Measurements from ENCODE around the gene MOGAT3. TPM values are rescaled to one million over a fixed set of nuclear protein-coding genes. Genes with fewer than 3 reads are reported as not detected.

MOGAT3 gene, protein sequence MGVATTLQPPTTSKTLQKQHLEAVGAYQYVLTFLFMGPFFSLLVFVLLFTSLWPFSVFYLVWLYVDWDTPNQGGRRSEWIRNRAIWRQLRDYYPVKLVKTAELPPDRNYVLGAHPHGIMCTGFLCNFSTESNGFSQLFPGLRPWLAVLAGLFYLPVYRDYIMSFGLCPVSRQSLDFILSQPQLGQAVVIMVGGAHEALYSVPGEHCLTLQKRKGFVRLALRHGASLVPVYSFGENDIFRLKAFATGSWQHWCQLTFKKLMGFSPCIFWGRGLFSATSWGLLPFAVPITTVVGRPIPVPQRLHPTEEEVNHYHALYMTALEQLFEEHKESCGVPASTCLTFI
- polyA plus RNA-seq (2013, experiment 1 of 2): not detected
- polyA plus RNA-seq (2013, experiment 2 of 2): not detected

DNA sequence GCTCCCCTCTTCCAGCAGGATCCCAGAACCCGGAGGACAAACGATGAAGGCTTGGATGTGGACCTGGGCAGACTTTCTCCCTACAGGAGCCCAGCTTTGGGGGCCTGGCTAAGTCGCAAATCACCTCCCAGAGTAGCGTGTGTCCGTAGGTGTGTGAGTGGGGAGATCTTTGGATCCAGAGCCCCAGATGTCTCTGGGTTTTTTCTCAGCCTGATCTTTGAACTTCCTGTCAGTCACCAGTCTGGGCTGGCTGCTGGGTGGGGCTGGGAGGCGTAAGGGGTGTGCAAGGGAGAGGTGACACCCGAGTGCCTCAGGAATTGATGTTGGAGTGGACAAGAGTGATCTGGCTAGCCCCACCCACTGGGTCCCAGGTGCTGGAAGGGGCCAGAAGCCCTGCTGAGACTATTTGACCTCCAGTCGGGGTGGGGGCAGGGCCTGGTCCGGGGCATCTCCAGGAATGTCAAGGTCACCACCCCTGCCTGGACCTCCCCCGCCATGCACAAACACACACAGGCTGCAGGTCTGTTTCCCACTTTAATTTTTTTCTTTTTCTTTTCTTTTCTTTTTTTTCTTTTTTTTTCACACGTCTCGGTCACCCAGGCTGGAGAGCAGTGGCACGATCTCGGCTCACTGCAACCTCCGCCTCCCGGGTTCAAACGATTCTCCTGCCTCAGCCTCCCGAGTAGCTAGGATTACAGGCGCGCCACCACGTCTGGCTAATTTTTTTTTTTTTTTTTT lies at the start of gene MOGAT3:
Gene MOGAT3, minus strand, starts transcription at position 175 of the 738 bp plus-strand sequence. CDS start 182 bp downstream, outside the sequence.
- H3K18ac ChIP-seq (ENCODE audit: low read length): peak within 1 kb of the TSS; percentile 91
- peaks cover 3 to 15% of the 10 kb centered on the region in 2 donors for H3K4me1 ChIP-seq (ENCODE audit: control insufficient read depth in 2 of 2, insufficient read depth in 1 of 2, low read depth in 1 of 2, low read length in 2 of 2)
- peak within 1 kb of the TSS; percentile 84 for H3K9ac ChIP-seq (ENCODE audit: low read depth, low read length, poor library complexity)
- DNase-seq (ENCODE audit: low spot score): no peak
- peak within 1 kb of the TSS; percentile 89 for H3K23ac ChIP-seq (ENCODE audit: low read depth, low read length, poor library complexity)
- no peak within 1 kb of the TSS for H4K91ac ChIP-seq (ENCODE audit: low read depth, low read length, poor library complexity)
- peak within 1 kb of the TSS; percentile 85 for H2BK15ac ChIP-seq (ENCODE audit: low read length)
- no CpG with 5 or more reads among the region's 21 CpGs for WGBS, 2 donors (ENCODE audit: extremely low coverage in 2 of 2, insufficient read length in 2 of 2, insufficient replicate concordance in 1 of 2)
- H3K36me3 ChIP-seq (replicated peaks in 1 of 2; ENCODE audit: control insufficient read depth in 2 of 2, insufficient read depth in 2 of 2, low read length in 2 of 2): no peaks in the 10 kb centered on the region
- H3K14ac ChIP-seq (ENCODE audit: low read length): no peak within 1 kb of the TSS
- H2AFZ ChIP-seq (ENCODE audit: low read length): peak within 1 kb of the TSS; percentile 69
- no peaks in the 10 kb centered on the region for H3K9me3 ChIP-seq (replicated peaks in 1 of 2; ENCODE audit: control insufficient read depth in 2 of 2, insufficient read depth in 1 of 2, low read depth in 1 of 2, low read length in 2 of 2)
- peak within 1 kb of the TSS; percentile 73 for H3K4me2 ChIP-seq (ENCODE audit: insufficient read depth, low read length, poor library complexity, severe bottlenecking)
- H2BK5ac ChIP-seq (ENCODE audit: low read length): no peak within 1 kb of the TSS
- peak within 1 kb of the TSS; percentile 79 for H2AK5ac ChIP-seq (ENCODE audit: low read depth, low read length)
- H3K27ac ChIP-seq (replicated peaks; ENCODE audit: low read length): no peak within 1 kb of the TSS
- no peak within 1 kb of the TSS for H4K8ac ChIP-seq (ENCODE audit: low read depth, low read length)
- H3K79me1 ChIP-seq (ENCODE audit: low read depth, low read length): no peaks in the 10 kb centered on the region
- H3K27me3 ChIP-seq (ENCODE audit: control insufficient read depth in 3 of 3, insufficient read depth in 3 of 3, low read depth in 1 of 3, low read length in 3 of 3): peaks cover 9 to 36% (median 31%) of the 10 kb centered on the region in 3 experiments
- peak within 1 kb of the TSS in 1 of 2 donors; percentile 69 for H3K4me3 ChIP-seq (ENCODE audit: low read length in 2 of 2)
- H2BK120ac ChIP-seq (ENCODE audit: low read depth, low read length): no peak within 1 kb of the TSS
- H2BK12ac ChIP-seq (ENCODE audit: low read length): peak within 1 kb of the TSS; percentile 94
- H3K4ac ChIP-seq (ENCODE audit: low read length): peak within 1 kb of the TSS; percentile 37

DNA sequence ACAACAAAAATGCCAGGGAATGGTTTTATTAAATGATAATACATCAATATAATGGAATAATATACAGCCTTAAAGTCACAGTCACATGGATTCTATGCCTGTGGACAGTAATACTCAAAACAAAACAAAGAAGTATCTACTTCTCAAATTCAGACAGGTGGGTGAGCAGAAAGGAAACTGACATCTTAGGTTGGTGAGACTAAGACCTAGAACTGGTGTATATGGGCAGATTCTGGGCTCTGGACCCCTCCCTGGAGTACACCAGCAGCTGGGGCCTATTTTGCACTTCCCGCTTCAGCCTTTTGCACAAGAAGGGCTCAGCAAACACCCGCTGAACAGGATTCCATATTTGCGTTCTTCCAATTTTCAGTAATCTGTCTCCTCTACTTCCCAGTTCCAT lies 49.5 kb upstream of the MOGAT3 start:
- H3K27ac ChIP-seq (replicated peaks; ENCODE audit: low read length): no peak overlapping the region
- no peaks in the 10 kb centered on the region for H3K9me3 ChIP-seq (replicated peaks in 1 of 2; ENCODE audit: control insufficient read depth in 2 of 2, insufficient read depth in 1 of 2, low read depth in 1 of 2, low read length in 2 of 2)
- DNase-seq (ENCODE audit: low spot score): no peak
- no peaks in the 10 kb centered on the region for H3K27me3 ChIP-seq (ENCODE audit: control insufficient read depth in 3 of 3, insufficient read depth in 3 of 3, low read depth in 1 of 3, low read length in 3 of 3)
- H3K79me1 ChIP-seq (ENCODE audit: low read depth, low read length): peaks cover 3% of the 10 kb centered on the region
- H3K9ac ChIP-seq (ENCODE audit: low read depth, low read length, poor library complexity): no peak overlapping the region
- H3K36me3 ChIP-seq (replicated peaks in 1 of 2; ENCODE audit: control insufficient read depth in 2 of 2, insufficient read depth in 2 of 2, low read length in 2 of 2): peaks cover 1 to 31% of the 10 kb centered on the region in 2 donors
- H3K4me1 ChIP-seq (ENCODE audit: control insufficient read depth in 2 of 2, insufficient read depth in 1 of 2, low read depth in 1 of 2, low read length in 2 of 2): peaks cover 3% of the 10 kb centered on the region in 2 donors
- no peak overlapping the region for H2AK5ac ChIP-seq (ENCODE audit: low read depth, low read length)
- no peak overlapping the region for H2AFZ ChIP-seq (ENCODE audit: low read length)
- H4K91ac ChIP-seq (ENCODE audit: low read depth, low read length, poor library complexity): no peak overlapping the region
- no peak overlapping the region for H2BK120ac ChIP-seq (ENCODE audit: low read depth, low read length)
- no peak overlapping the region for H3K4me3 ChIP-seq (ENCODE audit: low read length in 2 of 2)
- H2BK15ac ChIP-seq (ENCODE audit: low read length): no peak overlapping the region
- H3K14ac ChIP-seq (ENCODE audit: low read length): no peak overlapping the region
- no peak overlapping the region for H4K8ac ChIP-seq (ENCODE audit: low read depth, low read length)
- WGBS, 2 donors (ENCODE audit: extremely low coverage in 2 of 2, insufficient read length in 2 of 2, insufficient replicate concordance in 1 of 2): no CpG with 5 or more reads among the region's 3 CpGs
- H3K4me2 ChIP-seq (ENCODE audit: insufficient read depth, low read length, poor library complexity, severe bottlenecking): no peak overlapping the region
- H3K18ac ChIP-seq (ENCODE audit: low read length): no peak overlapping the region
- H3K4ac ChIP-seq (ENCODE audit: low read length): no peak overlapping the region
- H3K23ac ChIP-seq (ENCODE audit: low read depth, low read length, poor library complexity): no peak overlapping the region
- H2BK12ac ChIP-seq (ENCODE audit: low read length): no peak overlapping the region
- no peak overlapping the region for H2BK5ac ChIP-seq (ENCODE audit: low read length)

DNA sequence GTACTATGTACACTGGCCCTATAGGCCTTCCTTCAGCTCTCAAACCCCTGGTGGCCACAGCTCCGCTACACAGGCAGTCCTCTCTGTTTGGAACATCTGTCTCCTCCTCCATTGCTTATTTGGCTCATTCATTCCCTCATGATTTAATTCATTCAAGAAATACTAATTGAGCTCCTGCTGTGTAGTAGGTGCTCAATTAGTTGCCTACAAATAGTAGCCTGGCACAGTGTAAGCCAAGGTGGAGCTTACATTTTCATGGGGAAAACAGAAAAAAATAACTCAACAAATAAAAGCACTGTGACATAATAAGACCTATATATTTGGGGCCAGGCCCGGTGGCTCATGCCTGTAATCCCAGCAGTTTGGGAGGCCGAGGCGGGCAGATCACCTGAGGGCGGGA lies 47.4 kb upstream of the MOGAT3 start:
- Histone ChIP-seq H3K27me3 (ENCODE audit: control insufficient read depth in 3 of 3, insufficient read depth in 3 of 3, low read depth in 1 of 3, low read length in 3 of 3) (no peaks in the 10 kb centered on the region), H4K91ac (ENCODE audit: low read depth, low read length, poor library complexity) (no peak overlapping the region), H3K4me3 (ENCODE audit: low read length in 2 of 2) (no peak overlapping the region), H2BK5ac (ENCODE audit: low read length) (no peak overlapping the region), H3K9me3 (replicated peaks in 1 of 2; ENCODE audit: control insufficient read depth in 2 of 2, insufficient read depth in 1 of 2, low read depth in 1 of 2, low read length in 2 of 2) (no peaks in the 10 kb centered on the region), H3K4me1 (ENCODE audit: control insufficient read depth in 2 of 2, insufficient read depth in 1 of 2, low read depth in 1 of 2, low read length in 2 of 2) (peaks cover 9 to 10% of the 10 kb centered on the region in 2 donors), H2BK15ac (ENCODE audit: low read length) (no peak overlapping the region), H3K18ac (ENCODE audit: low read length) (no peak overlapping the region), H3K27ac (replicated peaks; ENCODE audit: low read length) (no peak overlapping the region), H3K4me2 (ENCODE audit: insufficient read depth, low read length, poor library complexity, severe bottlenecking) (no peak overlapping the region), H2BK12ac (ENCODE audit: low read length) (no peak overlapping the region), H2BK120ac (ENCODE audit: low read depth, low read length) (no peak overlapping the region), H3K9ac (ENCODE audit: low read depth, low read length, poor library complexity) (no peak overlapping the region), H3K4ac (ENCODE audit: low read length) (no peak overlapping the region), H4K8ac (ENCODE audit: low read depth, low read length) (no peak overlapping the region), H2AFZ (ENCODE audit: low read length) (no peak overlapping the region), H2AK5ac (ENCODE audit: low read depth, low read length) (no peak overlapping the region), H3K36me3 (replicated peaks in 1 of 2; ENCODE audit: control insufficient read depth in 2 of 2, insufficient read depth in 2 of 2, low read length in 2 of 2) (peaks cover 1 to 36% of the 10 kb centered on the region in 2 donors), H3K14ac (ENCODE audit: low read length) (no peak overlapping the region), H3K79me1 (ENCODE audit: low read depth, low read length) (peaks cover 13% of the 10 kb centered on the region), H3K23ac (ENCODE audit: low read depth, low read length, poor library complexity) (no peak overlapping the region)
- DNase-seq (ENCODE audit: low spot score): no peak
- WGBS, 2 donors (ENCODE audit: extremely low coverage in 2 of 2, insufficient read length in 2 of 2, insufficient replicate concordance in 1 of 2): no CpG with 5 or more reads among the region's 5 CpGs

DNA sequence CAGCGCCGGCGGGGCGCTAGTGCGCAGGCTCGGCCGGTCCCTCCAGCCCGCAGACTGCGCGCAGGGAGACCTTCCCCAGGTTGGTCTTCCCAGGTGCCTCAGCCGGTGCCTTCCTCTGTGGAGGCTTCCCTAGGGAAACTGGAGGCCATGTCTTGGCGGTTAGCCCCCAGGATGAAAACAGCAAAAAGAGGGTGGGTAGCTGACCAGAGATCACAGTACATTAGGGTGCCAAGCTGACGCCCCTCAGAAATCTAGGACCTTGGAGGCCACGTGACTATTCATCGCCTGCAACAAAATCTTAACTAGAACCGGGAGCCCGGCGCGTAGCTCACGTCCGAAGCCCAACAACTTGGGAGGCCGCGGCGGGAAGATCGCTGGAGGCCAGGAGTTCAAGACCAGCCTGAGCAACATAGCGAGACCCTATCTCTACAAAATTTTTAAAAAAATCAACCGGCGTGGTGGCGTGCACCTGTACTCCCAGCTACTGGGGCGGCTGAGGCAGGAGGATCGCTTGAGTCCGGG lies 44.4 kb upstream of the MOGAT3 start:
- no CpG with 5 or more reads among the region's 32 CpGs for WGBS, 2 donors (ENCODE audit: extremely low coverage in 2 of 2, insufficient read length in 2 of 2, insufficient replicate concordance in 1 of 2)
- Histone ChIP-seq H2AFZ (ENCODE audit: low read length) (peak overlapping the region; percentile 92), H2BK12ac (ENCODE audit: low read length) (no peak overlapping the region), H3K9ac (ENCODE audit: low read depth, low read length, poor library complexity) (peak overlapping the region; percentile 88), H2BK120ac (ENCODE audit: low read depth, low read length) (no peak overlapping the region), H2BK5ac (ENCODE audit: low read length) (no peak overlapping the region), H4K8ac (ENCODE audit: low read depth, low read length) (no peak overlapping the region), H3K4me3 (ENCODE audit: low read length in 2 of 2) (peak overlapping the region; percentile 94 to 95), H3K9me3 (replicated peaks in 1 of 2; ENCODE audit: control insufficient read depth in 2 of 2, insufficient read depth in 1 of 2, low read depth in 1 of 2, low read length in 2 of 2) (no peaks in the 10 kb centered on the region), H3K4ac (ENCODE audit: low read length) (no peak overlapping the region), H3K4me2 (ENCODE audit: insufficient read depth, low read length, poor library complexity, severe bottlenecking) (peak overlapping the region; percentile 100), H3K23ac (ENCODE audit: low read depth, low read length, poor library complexity) (peak overlapping the region; percentile 99), H2BK15ac (ENCODE audit: low read length) (no peak overlapping the region), H3K14ac (ENCODE audit: low read length) (peak overlapping the region; percentile 95), H3K27ac (replicated peaks; ENCODE audit: low read length) (peak overlapping the region; percentile 50), H3K79me1 (ENCODE audit: low read depth, low read length) (peaks cover 10% of the 10 kb centered on the region), H3K18ac (ENCODE audit: low read length) (peak overlapping the region; percentile 92), H3K36me3 (replicated peaks in 1 of 2; ENCODE audit: control insufficient read depth in 2 of 2, insufficient read depth in 2 of 2, low read length in 2 of 2) (peaks cover 5 to 47% of the 10 kb centered on the region in 2 donors), H3K27me3 (ENCODE audit: control insufficient read depth in 3 of 3, insufficient read depth in 3 of 3, low read depth in 1 of 3, low read length in 3 of 3) (no peaks in the 10 kb centered on the region), H3K4me1 (ENCODE audit: control insufficient read depth in 2 of 2, insufficient read depth in 1 of 2, low read depth in 1 of 2, low read length in 2 of 2) (peaks cover 6 to 7% of the 10 kb centered on the region in 2 donors), H2AK5ac (ENCODE audit: low read depth, low read length) (peak overlapping the region; percentile 57), H4K91ac (ENCODE audit: low read depth, low read length, poor library complexity) (no peak overlapping the region)
- DNase-seq (ENCODE audit: low spot score): no peak

All from neuronal stem cell (in vitro differentiated cells).